WTC11 (cell line): ENCODE measurements around the gene NPLOC4.

Experiments used
- ARID4B ChIP-seq: sonication (generic); formaldehyde crosslinking; IDR thresholded peaks from 2 replicates; pipeline ENCODE4 v1.8.0; 2023; ENCODE audit warnings: missing genetic modification reagents, mild to moderate bottlenecking, borderline replicate concordance
- CTCF ChIP-seq: fragments of 200-600 bp; IDR thresholded peaks from 2 replicates; pipeline ENCODE4 v1.8.0; 2022; ENCODE audit warnings: antibody characterized with exemption
- FOXJ3 ChIP-seq: sonication (generic); formaldehyde crosslinking; IDR thresholded peaks from 2 replicates; pipeline ENCODE4 v1.9.0; 2021; ENCODE audit warnings: missing genetic modification reagents, mild to moderate bottlenecking, borderline replicate concordance
- JUN ChIP-seq: sonication (generic); formaldehyde crosslinking; IDR thresholded peaks from 2 replicates; pipeline ENCODE4 v1.8.0; 2023; ENCODE audit warnings: mild to moderate bottlenecking, missing genetic modification reagents
- USF1 ChIP-seq: sonication (generic); formaldehyde crosslinking; IDR thresholded peaks from 2 replicates; pipeline ENCODE4 v1.8.0; 2022; ENCODE audit warnings: mild to moderate bottlenecking, missing genetic modification reagents
- USF2 ChIP-seq: sonication (generic); formaldehyde crosslinking; IDR thresholded peaks from 2 replicates; pipeline ENCODE4 v1.8.1; 2023; ENCODE audit warnings: mild to moderate bottlenecking, missing genetic modification reagents, moderate library complexity

GRCh38 chr17:81516439-81516838, 120.5 kb downstream of the NPLOC4 start:
- TF ChIP-seq JUN (CRISPR knock-in tag), result no peak
- no peak for TF ChIP-seq FOXJ3 (CRISPR knock-in tag)
- TF ChIP-seq CTCF, result no peak
- TF ChIP-seq USF2 (CRISPR knock-in tag), result no peak
- TF ChIP-seq ARID4B (CRISPR knock-in tag), result no peak
- TF ChIP-seq USF1 (CRISPR knock-in tag), result no peak
